HepG2 (cell line): ENCODE results near the gene ZNF117. TPM values are rescaled to one million over a fixed set of nuclear protein-coding genes. Genes with fewer than 3 reads are reported as not detected.

Source experiments
- ATAC-seq: fragments of 200-7000 bp; cut with Tn5 transposase; 3 replicates; pipeline ENCODE4 v1.9.1; 2020; ENCODE audit warnings: mild to moderate bottlenecking, moderate library complexity
- BruUV-seq: library from RNA; stranded (reverse); fragments of 400-500 nt; replicated peaks from 2 replicates; lab custom pipeline; 2021; lab: Mats Ljungman, UMichigan
- CTCF ChIA-PET: fragments of 300-600 bp; formaldehyde crosslinking; extraction: SDS; loops from one replicate; lab custom pipeline; 2021; ENCODE audit warnings: low total read pairs, inconsistent platforms, low intra/inter-chr PET ratio; lab: Yijun Ruan, JAX
- POLR2A ChIA-PET: fragments of 350-600 bp; sonication (Branson Sonifier 250); formaldehyde crosslinking; loops from one replicate; lab custom pipeline; 2020; ENCODE audit warnings: antibody characterized with exemption, inconsistent platforms; lab: Yijun Ruan, JAX
- DNase-seq: peaks from one replicate; pipeline ENCODE4 v3.0.0-alpha.2; 2015; ENCODE audit warnings: low spot score
- FAIRE-seq: peaks from 3 replicates; lab custom pipeline; 2011; peaks lifted over from hg19 to GRCh38; lab: Jason Lieb, UNC
- H2AFZ ChIP-seq: one replicate; pipeline ENCODE4 v1.6.1; 2011; ENCODE audit warnings: low read length, inconsistent platforms
- H3K27ac ChIP-seq: fragments of 300-600 bp; 3 replicates; pipeline ENCODE4 v1.8.0; 2011; ENCODE audit warnings: mixed run types, mild to moderate bottlenecking, mixed read lengths, low read length, inconsistent platforms; ENCODE audit not compliant: insufficient read depth; ENCODE audit errors: extremely low read length
- H3K27me3 ChIP-seq, 2 experiments: fragments of 200-600 bp in 1 of 2; 2 replicates in 1 of 2; 3 replicates in 1 of 2; pipeline versions ENCODE4 v1.6.0 to v1.8.0; 2011; ENCODE audit warnings: low read length in 2 of 2, mild to moderate bottlenecking in 2 of 2, moderate library complexity in 2 of 2, inconsistent platforms in 1 of 2; ENCODE audit not compliant: insufficient read depth in 2 of 2, control insufficient read depth in 1 of 2
- H3K36me3 ChIP-seq, 2 experiments: fragments of 200-600 bp in 1 of 2; replicated peaks in 1 of 2; 2 replicates in 1 of 2; 3 replicates in 1 of 2; pipeline versions ENCODE4 v1.5.1 to v1.8.0; 2011; ENCODE audit warnings: low read length in 2 of 2, inconsistent platforms in 1 of 2; ENCODE audit not compliant: insufficient read depth in 2 of 2, control insufficient read depth in 1 of 2
- H3K4me1 ChIP-seq: 2 replicates; pipeline ENCODE4 v1.5.1; 2012; ENCODE audit warnings: low read length, inconsistent platforms; ENCODE audit not compliant: insufficient read depth
- H3K4me2 ChIP-seq: 2 replicates; pipeline ENCODE4 v1.6.0; 2011; ENCODE audit warnings: low read depth, low read length, inconsistent platforms
- H3K4me3 ChIP-seq, 3 experiments: fragments of 200-600 bp in 1 of 3; sonication (generic), shearing (Covaris generic) in 1 of 3; replicated peaks in 1 of 3; 2 replicates each; pipeline ENCODE4 v1.5.1; 2011 to 2016; ENCODE audit warnings: low read length in 3 of 3, inconsistent platforms in 2 of 3, low read depth in 2 of 3, mild to moderate bottlenecking in 2 of 3, control low read depth in 1 of 3, mixed read lengths in 1 of 3; ENCODE audit not compliant: insufficient read depth in 1 of 3
- H3K79me2 ChIP-seq: one replicate; pipeline ENCODE4 v1.6.1; 2011; ENCODE audit warnings: low read length, inconsistent platforms; ENCODE audit not compliant: insufficient read depth
- H3K9ac ChIP-seq: 2 replicates; pipeline ENCODE4 v1.6.0; 2011; ENCODE audit warnings: mild to moderate bottlenecking, low read depth, low read length, inconsistent platforms; ENCODE audit not compliant: insufficient read depth
- H3K9me3 ChIP-seq: 2 replicates; pipeline ENCODE4 v1.5.1; 2012; ENCODE audit warnings: mild to moderate bottlenecking, low read length
- H4K20me1 ChIP-seq: 2 replicates; pipeline ENCODE4 v1.6.0; 2011; ENCODE audit warnings: inconsistent platforms, mild to moderate bottlenecking, low read length, moderate library complexity; ENCODE audit not compliant: insufficient read depth
- BCL6 ChIP-seq: IDR thresholded peaks from 2 replicates; pipeline ENCODE4 v1.6.1; 2016; ENCODE audit warnings: missing genetic modification reagents, missing compliant biosample characterization
- CREB3 ChIP-seq: sonication (generic); formaldehyde crosslinking; IDR thresholded peaks from 2 replicates; pipeline ENCODE4 v1.5.0; 2020; ENCODE audit warnings: missing genetic modification reagents
- E2F1 ChIP-seq: sonication (generic); formaldehyde crosslinking; IDR thresholded peaks from 2 replicates; pipeline ENCODE4 v1.5.0; 2020; ENCODE audit warnings: missing genetic modification reagents
- HNRNPH1 ChIP-seq: fragments of 200-400 bp; formaldehyde crosslinking; optimal IDR thresholded peaks from 2 replicates; pipeline ENCODE3; 2017; ENCODE audit warnings: mild to moderate bottlenecking, low read depth, low read length
- SNAPC5 ChIP-seq: sonication (generic); formaldehyde crosslinking; IDR thresholded peaks from 2 replicates; pipeline ENCODE4 v1.8.1; 2023; ENCODE audit warnings: mild to moderate bottlenecking, missing genetic modification reagents, borderline replicate concordance
- SSRP1 ChIP-seq: IDR thresholded peaks from 2 replicates; pipeline ENCODE4 v1.6.1; 2016; ENCODE audit warnings: control low read depth
- SUZ12 ChIP-seq: fragments of 150-350 bp; IDR thresholded peaks from 2 replicates; pipeline ENCODE4 v1.6.1; 2014; ENCODE audit warnings: low read depth, low read length
- TAF1 ChIP-seq: sonication (generic); formaldehyde crosslinking; IDR thresholded peaks from 2 replicates; pipeline ENCODE4 v1.4.0; 2020; ENCODE audit warnings: missing genetic modification reagents
- ZNF234 ChIP-seq: sonication (generic); formaldehyde crosslinking; conservative IDR thresholded peaks from 2 replicates; pipeline ENCODE4 v1.5.1; 2020; ENCODE audit warnings: mild to moderate bottlenecking, missing genetic modification reagents
- WGBS: methylation state at CpG from one replicate; pipeline ENCODE4 v1.1.6; 2017; ENCODE audit warnings: low lambda C conversion rate; 5-methylcytosine and 5-hydroxymethylcytosine counted together
- in situ Hi-C: cut with HindIII; loops from 2 replicates; pipeline ENCODE4 v1.10.0; 2017; ENCODE audit warnings: low pct_unique_long_range_greater_than_20kb; ENCODE audit not compliant: extremely low pct_ligation_motif_present
- intact Hi-C: fragments of 100-400 bp; cut with micrococcal nuclease; formaldehyde crosslinking; loops from one replicate; pipeline ENCODE4 v1.10.0; 2022; ENCODE audit not compliant: unreplicated experiment
- polyA plus RNA-seq, 8 experiments: library from polyadenylated mRNA; depleted of rRNA in 3 of 8; stranded (reverse) in 7 of 8; unstranded in 1 of 8; fragments of >200 nt; fragmentation: Illumina TruSeq in 4 of 8; extraction: Trizol in 4 of 8; gene quantifications; 2 replicates each; pipeline versions ENCODE4 v1.2.1 to v1.2.3, GENCODE V29; 2011 to 2016; ENCODE audit warnings: low read depth in 4 of 8, missing spikeins in 1 of 8, mixed read lengths in 1 of 8; ENCODE audit not compliant: insufficient read depth in 1 of 8
- total RNA-seq, 5 experiments: library from RNA; depleted of rRNA; stranded (reverse); fragments of >200 nt; fragmentation: Illumina TruSeq; extraction: Trizol; gene quantifications; 2 replicates each; pipeline ENCODE4 v1.2.3, GENCODE V29; 2016; ENCODE audit warnings: low read depth in 1 of 5
- TF ChIP-seq, protein P1 (sequence below): sonication (generic); formaldehyde crosslinking; IDR thresholded peaks from 2 replicates; pipeline ENCODE4 v1.4.0; 2020; ENCODE audit warnings: missing genetic modification reagents, borderline replicate concordance
- TF ChIP-seq, protein P2 (sequence below): IDR thresholded peaks from 2 replicates; pipeline ENCODE4 v1.6.1; 2016; ENCODE audit warnings: mild to moderate bottlenecking
- TF ChIP-seq, protein P3 (sequence below): sonication (generic); formaldehyde crosslinking; IDR thresholded peaks from 2 replicates; pipeline ENCODE4 v1.5.0; 2020; ENCODE audit warnings: mild to moderate bottlenecking, missing genetic modification reagents
- TF ChIP-seq, protein P4 (sequence below): sonication (generic); formaldehyde crosslinking; IDR thresholded peaks from 2 replicates; pipeline ENCODE4 v1.4.0; 2020; ENCODE audit warnings: missing genetic modification reagents

Gene ZNF117
- total and polyA plus RNA-seq, 2 of the 13 experiments (the other 11 are each of a cell fraction or from before 2014, with no cell fraction given): 6.6 to 20.0 TPM

GRCh38 chr7:65002972-65003585 lies 12.2 kb upstream of the ZNF117 start:
- peak overlapping the region; percentile 94 for H3K9ac ChIP-seq
- intact Hi-C loops (loop anchor here (5.0 kb wide), 1 partner anchor 34 kb away; no protein-coding TSS in a partner anchor), in situ Hi-C loops (no loop called here)
- no peaks in the 10 kb centered on the region; a peak in 2 of 5 replicates for H3K27me3 ChIP-seq
- no peak overlapping the region for H2AFZ ChIP-seq
- no peak for DNase-seq
- no TSS peak for BruUV-seq
- peaks cover 5% of the 10 kb centered on the region; the same call in 1 of the 2 replicates for H4K20me1 ChIP-seq
- peak overlapping the region; percentile 93 to 97 (median 93) for H3K4me3 ChIP-seq
- ChIA-PET POLR2A (interaction anchor here (0.7 to 5.2 kb wide), 7 partner anchors 10 to 393 kb away, joined by 3 to 68 read pairs (median 5); no protein-coding TSS in a partner anchor), CTCF (no interaction called here)
- peaks cover 0 to 18% of the 10 kb centered on the region in 2 experiments; a peak in 4 of 5 replicates for H3K36me3 ChIP-seq
- H3K4me1 ChIP-seq: peaks cover 68% of the 10 kb centered on the region
- H3K27ac ChIP-seq: peak overlapping the region; percentile 90
- no peak for FAIRE-seq
- H3K4me2 ChIP-seq: peak overlapping the region; percentile 84
- no peaks in the 10 kb centered on the region for H3K9me3 ChIP-seq
- 58% methylated on average over 2 of the region's 2 CpGs for WGBS
- ATAC-seq: no peak
- peaks cover 60% of the 10 kb centered on the region for H3K79me2 ChIP-seq
- TF ChIP-seq, protein P1, sequence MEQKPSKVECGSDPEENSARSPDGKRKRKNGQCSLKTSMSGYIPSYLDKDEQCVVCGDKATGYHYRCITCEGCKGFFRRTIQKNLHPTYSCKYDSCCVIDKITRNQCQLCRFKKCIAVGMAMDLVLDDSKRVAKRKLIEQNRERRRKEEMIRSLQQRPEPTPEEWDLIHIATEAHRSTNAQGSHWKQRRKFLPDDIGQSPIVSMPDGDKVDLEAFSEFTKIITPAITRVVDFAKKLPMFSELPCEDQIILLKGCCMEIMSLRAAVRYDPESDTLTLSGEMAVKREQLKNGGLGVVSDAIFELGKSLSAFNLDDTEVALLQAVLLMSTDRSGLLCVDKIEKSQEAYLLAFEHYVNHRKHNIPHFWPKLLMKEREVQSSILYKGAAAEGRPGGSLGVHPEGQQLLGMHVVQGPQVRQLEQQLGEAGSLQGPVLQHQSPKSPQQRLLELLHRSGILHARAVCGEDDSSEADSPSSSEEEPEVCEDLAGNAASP (CRISPR knock-in tag): 0 out of 2 replicates have a peak, but pooled peaks have one; percentile 19
- no peak for TF ChIP-seq CREB3
- TF ChIP-seq BCL6 (CRISPR knock-in tag): peak; percentile 94
- TF ChIP-seq, protein P2, sequence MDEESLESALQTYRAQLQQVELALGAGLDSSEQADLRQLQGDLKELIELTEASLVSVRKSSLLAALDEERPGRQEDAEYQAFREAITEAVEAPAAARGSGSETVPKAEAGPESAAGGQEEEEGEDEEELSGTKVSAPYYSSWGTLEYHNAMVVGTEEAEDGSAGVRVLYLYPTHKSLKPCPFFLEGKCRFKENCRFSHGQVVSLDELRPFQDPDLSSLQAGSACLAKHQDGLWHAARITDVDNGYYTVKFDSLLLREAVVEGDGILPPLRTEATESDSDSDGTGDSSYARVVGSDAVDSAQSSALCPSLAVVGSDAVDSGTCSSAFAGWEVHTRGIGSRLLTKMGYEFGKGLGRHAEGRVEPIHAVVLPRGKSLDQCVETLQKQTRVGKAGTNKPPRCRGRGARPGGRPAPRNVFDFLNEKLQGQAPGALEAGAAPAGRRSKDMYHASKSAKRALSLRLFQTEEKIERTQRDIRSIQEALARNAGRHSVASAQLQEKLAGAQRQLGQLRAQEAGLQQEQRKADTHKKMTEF (CRISPR knock-in tag): no peak
- TF ChIP-seq, protein P3, sequence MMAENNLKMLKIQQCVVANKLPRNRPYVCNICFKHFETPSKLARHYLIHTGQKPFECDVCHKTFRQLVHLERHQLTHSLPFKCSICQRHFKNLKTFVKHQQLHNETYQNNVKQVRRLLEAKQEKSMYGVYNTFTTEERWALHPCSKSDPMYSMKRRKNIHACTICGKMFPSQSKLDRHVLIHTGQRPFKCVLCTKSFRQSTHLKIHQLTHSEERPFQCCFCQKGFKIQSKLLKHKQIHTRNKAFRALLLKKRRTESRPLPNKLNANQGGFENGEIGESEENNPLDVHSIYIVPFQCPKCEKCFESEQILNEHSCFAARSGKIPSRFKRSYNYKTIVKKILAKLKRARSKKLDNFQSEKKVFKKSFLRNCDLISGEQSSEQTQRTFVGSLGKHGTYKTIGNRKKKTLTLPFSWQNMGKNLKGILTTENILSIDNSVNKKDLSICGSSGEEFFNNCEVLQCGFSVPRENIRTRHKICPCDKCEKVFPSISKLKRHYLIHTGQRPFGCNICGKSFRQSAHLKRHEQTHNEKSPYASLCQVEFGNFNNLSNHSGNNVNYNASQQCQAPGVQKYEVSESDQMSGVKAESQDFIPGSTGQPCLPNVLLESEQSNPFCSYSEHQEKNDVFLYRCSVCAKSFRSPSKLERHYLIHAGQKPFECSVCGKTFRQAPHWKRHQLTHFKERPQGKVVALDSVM (CRISPR knock-in tag): peak; percentile 83
- TF ChIP-seq, protein P4, sequence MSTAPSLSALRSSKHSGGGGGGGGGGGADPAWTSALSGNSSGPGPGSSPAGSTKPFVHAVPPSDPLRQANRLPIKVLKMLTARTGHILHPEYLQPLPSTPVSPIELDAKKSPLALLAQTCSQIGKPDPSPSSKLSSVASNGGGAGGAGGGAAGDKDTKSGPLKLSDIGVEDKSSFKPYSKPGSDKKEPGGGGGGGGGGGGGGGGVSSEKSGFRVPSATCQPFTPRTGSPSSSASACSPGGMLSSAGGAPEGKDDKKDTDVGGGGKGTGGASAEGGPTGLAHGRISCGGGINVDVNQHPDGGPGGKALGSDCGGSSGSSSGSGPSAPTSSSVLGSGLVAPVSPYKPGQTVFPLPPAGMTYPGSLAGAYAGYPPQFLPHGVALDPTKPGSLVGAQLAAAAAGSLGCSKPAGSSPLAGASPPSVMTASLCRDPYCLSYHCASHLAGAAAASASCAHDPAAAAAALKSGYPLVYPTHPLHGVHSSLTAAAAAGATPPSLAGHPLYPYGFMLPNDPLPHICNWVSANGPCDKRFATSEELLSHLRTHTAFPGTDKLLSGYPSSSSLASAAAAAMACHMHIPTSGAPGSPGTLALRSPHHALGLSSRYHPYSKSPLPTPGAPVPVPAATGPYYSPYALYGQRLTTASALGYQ (CRISPR knock-in tag): peak; percentile 9; the same call in 1 of the 2 replicates
- TF ChIP-seq TAF1 (CRISPR knock-in tag): 0 out of 2 replicates have a peak, but pooled peaks have one; percentile 20
- TF ChIP-seq SUZ12: no peak
- no peak for TF ChIP-seq HNRNPH1
- TF ChIP-seq ZNF234 (CRISPR knock-in tag): 0 out of 2 replicates have a peak, but pooled peaks have one; percentile 28
- TF ChIP-seq SNAPC5: no peak
- TF ChIP-seq E2F1 (CRISPR knock-in tag): 0 out of 2 replicates have a peak, but pooled peaks have one; percentile 20
- peak; percentile 66; the same call in 1 of the 2 replicates for TF ChIP-seq SSRP1 (CRISPR knock-in tag)
